Astrocyte (in vitro differentiated cells and primary cell): ENCODE results near the gene SMOC2.

Experiments used
- EZH2 ChIP-seq: IDR thresholded peaks from 2 replicates; pipeline ENCODE4 v1.6.1; 2012; ENCODE audit warnings: mild to moderate bottlenecking, low read length, inconsistent platforms; ENCODE audit not compliant: insufficient read depth
- TF ChIP-seq, protein P1 (sequence below): IDR thresholded peaks from 2 replicates; pipeline ENCODE4 v1.5.1; 2011; ENCODE audit warnings: low read depth, mild to moderate bottlenecking, inconsistent platforms, low read length, moderate library complexity; ENCODE audit not compliant: insufficient read depth

DNA sequence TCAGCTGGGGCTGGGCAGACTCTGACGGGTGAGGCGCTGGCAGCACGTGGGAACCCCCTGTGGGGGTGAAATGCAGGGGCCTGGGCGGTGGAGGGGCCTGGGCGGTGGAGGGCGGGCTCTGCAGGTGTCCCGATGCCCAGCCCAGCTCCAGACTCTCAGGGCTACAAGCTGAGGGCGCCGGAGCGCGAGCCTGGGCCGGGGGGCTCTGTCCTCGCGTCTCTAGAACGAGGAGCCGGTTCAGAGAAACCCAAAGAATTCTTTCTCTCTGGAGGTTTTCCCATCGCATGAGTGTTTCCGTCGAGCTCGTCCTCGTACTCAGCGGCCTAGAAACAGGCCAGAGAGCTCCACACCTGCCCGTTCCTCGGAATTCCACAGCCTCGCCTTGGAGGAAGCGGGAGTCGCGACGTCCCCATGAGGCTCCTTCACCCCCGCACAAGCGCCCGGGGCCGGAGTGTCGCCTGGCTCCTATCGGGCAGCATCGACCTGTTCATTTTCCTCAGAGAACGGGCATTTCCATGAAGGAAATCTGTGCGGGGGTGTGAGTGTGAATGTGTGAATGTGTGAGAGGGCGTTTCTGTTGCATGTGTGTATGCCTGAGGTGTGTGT lies 76.9 kb downstream of the SMOC2 start:
- TF ChIP-seq, protein P1, sequence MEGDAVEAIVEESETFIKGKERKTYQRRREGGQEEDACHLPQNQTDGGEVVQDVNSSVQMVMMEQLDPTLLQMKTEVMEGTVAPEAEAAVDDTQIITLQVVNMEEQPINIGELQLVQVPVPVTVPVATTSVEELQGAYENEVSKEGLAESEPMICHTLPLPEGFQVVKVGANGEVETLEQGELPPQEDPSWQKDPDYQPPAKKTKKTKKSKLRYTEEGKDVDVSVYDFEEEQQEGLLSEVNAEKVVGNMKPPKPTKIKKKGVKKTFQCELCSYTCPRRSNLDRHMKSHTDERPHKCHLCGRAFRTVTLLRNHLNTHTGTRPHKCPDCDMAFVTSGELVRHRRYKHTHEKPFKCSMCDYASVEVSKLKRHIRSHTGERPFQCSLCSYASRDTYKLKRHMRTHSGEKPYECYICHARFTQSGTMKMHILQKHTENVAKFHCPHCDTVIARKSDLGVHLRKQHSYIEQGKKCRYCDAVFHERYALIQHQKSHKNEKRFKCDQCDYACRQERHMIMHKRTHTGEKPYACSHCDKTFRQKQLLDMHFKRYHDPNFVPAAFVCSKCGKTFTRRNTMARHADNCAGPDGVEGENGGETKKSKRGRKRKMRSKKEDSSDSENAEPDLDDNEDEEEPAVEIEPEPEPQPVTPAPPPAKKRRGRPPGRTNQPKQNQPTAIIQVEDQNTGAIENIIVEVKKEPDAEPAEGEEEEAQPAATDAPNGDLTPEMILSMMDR: no peak
- no peak for TF ChIP-seq EZH2
